ENCODE results near the gene HTR6.

DNA sequence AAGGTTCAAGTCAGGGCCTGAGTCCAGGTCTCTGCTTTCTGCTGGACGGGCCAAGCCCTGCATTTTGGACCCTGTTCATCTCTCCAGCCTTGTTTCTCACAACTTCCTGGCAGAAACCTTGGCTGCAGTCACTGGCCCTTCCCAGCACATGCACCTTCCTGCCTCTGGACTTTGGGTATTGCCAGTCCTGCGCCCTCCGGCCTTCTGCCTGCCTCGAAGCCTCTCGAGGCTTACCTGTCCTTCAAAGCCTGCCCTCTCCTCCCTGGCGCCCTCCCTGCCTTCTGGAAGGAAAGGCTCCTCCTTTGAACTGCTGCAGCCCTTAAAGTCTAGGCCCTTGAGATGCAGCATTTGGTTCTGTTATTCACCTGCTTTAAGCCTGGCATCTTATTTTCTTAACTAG is 52.8 kb downstream of the HTR6 start:
- TF ChIP-seq CTCF (IDR thresholded peaks at IDR 0.05; ENCODE audit: borderline replicate concordance, extremely low read depth, low read length, poor library complexity, severe bottlenecking) = no peak
- no peak for TF ChIP-seq EZH2 (IDR thresholded peaks at IDR 0.05; ENCODE audit: borderline replicate concordance, low read depth, low read length, severe bottlenecking)

All from DND-41 (cell line).